ENCODE results near the gene OARD1.
"Not testable (repeated sequence)": the region's sequence is repeated elsewhere in the genome, so short reads cannot be mapped to it uniquely, and the experiment has no call there.

Gene OARD1, protein sequence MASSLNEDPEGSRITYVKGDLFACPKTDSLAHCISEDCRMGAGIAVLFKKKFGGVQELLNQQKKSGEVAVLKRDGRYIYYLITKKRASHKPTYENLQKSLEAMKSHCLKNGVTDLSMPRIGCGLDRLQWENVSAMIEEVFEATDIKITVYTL

DNA sequence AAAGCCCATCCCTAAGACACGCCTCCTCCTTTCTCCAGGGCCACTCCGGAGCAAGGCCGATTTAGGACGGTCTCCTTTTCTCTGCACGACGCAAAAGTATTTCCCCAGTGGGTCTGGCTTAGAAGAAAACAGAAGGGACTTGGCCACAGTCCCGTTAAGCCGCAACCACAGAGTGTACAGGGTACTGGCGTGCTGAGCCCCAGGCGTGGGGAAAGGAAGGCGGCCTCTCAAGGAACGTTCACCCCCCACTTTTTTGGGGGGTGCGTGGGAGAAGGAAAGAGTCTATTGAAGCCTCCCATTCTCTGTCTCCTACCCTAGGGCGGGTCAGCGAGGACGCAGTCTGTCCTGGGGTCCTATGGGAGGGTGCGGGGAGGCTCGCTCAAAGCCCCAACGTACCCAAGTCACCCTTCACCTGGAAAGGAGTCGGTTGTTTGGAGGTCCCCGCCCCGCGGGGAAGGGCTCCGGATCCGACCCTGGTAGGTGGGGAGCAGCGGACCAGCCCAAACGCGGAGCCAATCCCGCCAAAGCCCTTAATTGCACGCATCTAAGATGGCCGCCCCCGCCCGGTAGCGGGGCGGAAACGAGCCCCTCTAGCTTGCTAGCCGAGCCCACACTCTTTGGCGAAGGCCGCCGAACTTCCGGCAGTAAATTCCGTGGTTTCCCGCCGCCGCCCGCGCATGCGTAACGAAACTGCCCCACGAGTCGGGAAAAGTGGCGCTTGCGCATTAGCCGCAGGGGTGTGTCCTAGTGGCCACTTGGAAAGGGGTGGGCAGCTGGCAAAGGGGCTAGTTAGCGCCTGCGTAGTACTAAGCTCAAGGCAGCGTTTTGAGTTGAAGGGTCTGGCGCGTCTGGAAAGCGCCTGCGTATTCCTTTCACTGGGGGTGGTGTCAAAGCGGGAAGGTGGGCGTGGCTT is at the start of gene OARD1:
Gene OARD1 (minus strand): TSS at position 434 of the 913 bp plus-strand sequence. CDS start 722 bp downstream, outside the sequence.
- DNase-seq (ENCODE audit: low read depth): peak; percentile 100

DNA sequence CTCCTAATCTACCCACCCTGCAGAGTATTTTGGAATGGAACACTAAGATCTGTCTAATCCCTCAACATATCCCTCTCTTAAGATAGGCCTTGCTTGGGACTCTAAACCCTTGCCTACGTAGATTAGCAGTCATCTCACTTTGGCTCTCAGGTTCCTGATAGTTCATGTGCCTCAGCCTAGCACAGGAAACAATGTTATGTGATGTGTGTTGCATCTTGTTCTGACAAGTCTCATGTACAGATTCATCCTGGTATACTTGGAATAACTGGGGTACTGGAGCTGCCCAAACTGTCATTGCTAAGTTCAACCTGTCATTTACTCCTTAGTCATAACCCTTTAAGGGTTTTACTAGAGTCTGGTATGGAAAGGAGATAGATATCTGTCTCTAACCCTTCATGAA is 47.9 kb upstream of the OARD1 start:
- DNase-seq (ENCODE audit: low read depth): no peak

DNA sequence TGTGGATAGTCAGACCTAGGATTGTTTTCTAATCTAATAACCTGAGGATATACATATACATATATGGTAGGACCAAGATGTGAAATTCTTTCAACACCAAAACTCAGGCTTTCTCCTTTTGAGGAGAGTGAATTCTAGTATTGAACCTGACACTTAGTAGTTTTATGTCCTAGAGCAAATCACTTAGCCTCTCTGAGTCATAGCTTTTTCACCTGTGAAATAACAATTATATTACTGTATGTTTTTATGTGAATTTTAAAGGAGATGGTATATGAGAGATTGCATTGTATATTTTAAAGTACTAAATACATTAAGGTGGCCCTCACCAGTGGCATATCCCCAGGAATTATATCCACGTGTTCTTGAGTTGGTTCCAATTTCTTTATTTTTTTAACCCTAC is 47.4 kb upstream of the OARD1 start:
- DNase-seq (ENCODE audit: low read depth): no peak

DNA sequence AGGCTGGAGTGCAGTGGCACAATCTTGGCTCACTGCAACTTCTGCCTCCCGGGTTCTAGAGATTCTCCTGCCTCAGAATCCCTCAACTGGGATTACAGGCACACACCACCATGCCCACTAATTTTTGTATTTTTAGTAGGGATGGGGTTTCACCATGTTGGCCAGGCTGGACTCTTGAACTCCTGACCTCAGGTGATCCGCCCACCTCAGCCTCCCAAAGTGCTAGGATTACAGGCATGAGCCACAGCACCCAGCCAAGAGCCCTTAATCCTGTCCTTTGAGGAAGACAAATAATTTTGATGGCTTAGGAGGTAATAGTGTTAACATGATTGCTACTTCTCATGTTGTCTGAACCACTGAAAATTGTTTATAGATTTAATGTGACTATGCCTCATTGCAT is 42.9 kb upstream of the OARD1 start:
- DNase-seq (ENCODE audit: low read depth): not testable (repeated sequence)

GRCh38 chr6:41111017-41111416 is 38.9 kb upstream of the OARD1 start:
- no peak for DNase-seq (ENCODE audit: low read depth)

DNA sequence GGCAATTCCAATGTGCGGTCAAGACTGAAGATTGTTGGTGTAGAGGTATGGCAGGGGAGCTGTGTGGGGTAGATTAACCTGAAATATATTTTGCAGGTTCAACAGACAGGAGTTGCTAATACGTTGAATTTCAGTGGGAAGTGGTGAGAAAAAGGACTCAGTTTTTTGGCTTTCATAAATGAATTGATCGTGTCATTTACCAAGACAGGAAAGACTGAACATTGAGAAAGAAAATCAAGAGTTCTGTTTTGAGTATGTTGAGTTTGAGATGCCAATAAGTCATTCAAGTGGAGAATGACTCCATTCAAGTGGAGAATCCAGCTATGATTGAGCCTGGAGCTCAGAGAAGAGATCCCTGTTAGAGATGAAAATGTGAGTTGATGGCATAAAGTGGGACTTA is 31.7 kb upstream of the OARD1 start:
- DNase-seq (ENCODE audit: low read depth): no peak

DNA sequence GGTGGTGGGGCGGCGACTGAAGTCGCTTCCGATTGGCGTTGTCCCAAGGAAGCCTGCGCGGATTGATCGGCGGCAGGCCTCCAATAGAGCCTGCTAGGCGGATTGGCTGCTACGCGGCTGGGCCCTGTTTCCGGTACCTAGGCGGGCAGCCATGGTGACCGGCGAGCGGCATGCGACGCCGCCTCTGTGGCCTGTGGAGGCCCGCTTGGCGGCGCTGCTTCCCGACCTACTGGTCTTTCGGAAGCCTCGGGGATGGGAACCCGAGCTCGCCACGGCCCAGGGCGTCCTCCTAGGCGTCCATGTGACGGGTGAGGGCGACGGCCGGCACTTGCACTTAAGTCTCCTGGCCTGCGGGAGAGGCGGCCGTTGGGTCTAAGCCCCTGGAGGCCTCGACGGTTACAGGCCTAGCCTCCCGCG is 28.7 kb upstream of the OARD1 start:
- DNase-seq (ENCODE audit: low read depth): no peak

GRCh38 chr6:41098366-41098765 is 26.2 kb upstream of the OARD1 start:
- no peak for DNase-seq (ENCODE audit: low read depth)

- no peak for DNase-seq (ENCODE audit: low read depth)
Measured at GRCh38 chr6:41097467-41098090, 25.4 kb upstream of the OARD1 start.

DNA sequence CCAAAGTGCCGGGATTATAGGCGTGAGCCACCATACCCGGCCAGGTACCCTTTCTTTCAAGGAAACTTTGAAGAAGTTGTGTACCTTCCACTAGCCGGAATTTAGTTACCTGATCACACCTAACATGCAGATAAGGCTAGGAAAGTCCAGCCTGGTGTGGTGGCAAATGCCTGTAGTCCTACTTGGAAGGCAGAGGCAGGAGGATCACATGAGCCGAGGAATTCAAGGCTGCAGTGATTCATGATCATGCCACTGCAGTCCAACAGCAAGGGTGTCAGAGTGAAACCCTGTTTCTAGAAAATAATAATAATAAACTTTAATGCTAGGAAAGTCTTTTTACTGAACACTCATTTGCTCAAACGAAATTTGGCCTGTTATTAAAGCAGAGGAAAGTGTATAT is 21.6 kb upstream of the OARD1 start:
- DNase-seq (ENCODE audit: low read depth): no peak

DNA sequence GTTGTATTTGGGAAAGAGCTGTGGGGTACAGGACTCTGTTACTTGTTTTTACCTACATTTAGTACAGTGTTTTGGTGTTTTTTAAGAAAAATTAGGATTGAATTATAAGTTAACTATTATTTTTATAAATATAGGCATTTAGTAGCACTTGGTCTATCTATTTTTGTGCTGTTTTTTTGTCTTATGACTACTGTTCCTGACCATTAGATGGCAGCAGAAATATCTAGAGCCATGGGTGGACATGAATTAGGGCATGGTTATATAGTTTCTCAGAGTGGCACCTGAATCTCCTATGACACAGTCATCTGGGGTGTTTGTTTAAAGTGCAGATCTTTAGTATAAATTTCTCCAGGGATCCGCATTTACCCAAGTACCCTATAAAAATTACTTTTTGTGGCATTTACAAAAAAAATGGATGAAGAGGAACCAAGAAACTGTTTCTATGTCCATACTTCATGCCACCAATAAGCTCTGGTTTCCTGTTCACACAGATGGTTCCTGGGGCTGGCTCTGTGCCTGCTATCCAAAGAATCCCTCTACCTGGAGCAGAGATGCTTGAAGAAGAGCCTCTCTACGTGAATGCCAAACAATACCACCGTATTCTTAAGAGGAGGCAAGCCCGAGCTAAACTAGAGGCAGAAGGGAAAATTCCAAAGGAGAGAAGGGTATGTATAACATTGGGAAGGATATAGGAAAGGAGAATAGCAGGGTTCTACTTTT is 20.4 kb upstream of the OARD1 start:
- no peak for DNase-seq (ENCODE audit: low read depth)

DNA sequence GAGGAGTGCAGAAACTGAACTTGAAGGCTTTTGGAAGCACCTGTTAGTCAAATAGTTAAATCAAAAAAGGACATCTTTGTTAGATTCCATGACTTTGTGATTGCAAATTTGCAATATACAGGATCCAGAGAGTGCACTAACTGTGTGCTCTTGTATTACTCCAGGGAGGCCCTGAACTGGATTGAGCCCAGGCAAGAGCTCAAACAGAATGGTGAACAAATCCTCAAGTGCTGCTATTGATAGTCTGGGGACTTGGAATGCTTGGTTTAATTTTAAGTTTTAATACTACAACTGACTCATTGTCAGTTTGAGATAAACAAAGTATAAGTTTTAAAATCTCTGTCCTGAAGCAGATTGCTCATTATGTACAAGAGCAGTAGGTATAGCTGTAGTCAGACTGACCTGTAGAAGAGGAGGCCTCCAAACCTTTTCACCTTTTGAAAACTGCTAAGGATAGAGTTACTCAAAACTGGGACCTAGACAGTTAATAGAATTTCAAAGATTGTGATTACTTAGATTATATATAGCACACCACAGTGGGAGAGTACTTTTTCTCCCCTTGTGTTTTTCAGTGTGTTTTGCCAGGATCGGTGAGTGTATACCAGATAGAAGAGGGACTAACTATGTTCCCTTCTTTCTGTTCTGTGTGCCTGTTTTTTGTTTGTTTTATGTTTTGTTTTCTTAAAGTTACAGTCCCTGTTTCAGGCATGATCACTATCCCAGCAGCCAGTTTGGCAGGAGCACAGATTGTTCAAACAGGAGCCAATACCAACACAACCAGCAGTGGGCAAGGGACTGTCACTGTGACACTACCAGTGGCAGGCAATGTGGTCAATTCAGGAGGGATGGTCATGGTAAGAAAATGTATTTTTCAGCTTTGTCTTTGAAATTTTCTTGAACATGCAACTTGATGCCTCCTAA is 18.9 kb upstream of the OARD1 start:
- DNase-seq (ENCODE audit: low read depth): no peak

GRCh38 chr6:41088451-41088850 is 16.3 kb upstream of the OARD1 start:
- DNase-seq (ENCODE audit: low read depth): no peak

GRCh38 chr6:41085182-41085581 is 13.0 kb upstream of the OARD1 start:
- DNase-seq (ENCODE audit: low read depth): no peak

DNA sequence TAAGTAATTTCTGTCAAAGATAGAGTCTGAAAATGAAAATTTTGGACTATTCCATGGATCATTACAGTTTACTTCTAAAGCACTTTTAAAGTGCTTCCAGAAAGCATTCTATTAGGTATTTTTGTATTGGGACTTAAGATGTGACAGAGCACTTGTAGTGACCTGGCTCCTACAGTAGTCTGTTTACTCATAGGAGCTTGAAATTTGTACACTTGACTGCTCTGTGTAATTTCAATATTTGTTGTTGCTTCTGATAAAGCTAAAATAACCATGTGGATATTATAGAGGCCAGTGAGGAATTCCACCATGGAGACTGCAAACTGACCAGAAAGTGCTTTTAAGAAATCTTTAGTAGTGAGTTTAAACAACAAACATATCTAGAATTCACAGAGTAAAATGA is 10.9 kb upstream of the OARD1 start:
- DNase-seq (ENCODE audit: low read depth): no peak

DNA sequence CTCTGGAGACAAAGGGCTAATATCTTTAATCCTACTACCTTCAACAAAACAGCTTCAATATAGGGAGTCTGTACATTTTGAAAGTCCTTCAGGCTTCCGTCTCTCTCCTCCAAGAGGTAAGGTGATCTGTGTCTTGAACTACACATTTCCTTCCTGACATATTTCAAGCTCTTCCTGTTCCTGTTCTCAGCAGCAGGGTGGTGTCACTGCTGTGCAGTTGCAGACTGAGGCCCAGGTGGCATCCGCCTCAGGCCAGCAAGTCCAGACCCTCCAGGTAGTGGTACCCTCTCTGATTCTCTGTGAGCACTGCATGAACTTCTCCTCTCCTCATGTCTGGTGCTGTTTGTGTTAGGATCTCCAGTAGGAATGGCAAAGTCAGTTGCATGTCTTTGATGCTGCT is 8.5 kb upstream of the OARD1 start:
- DNase-seq (ENCODE audit: low read depth): no peak

- DNase-seq (ENCODE audit: low read depth): no peak
Measured at GRCh38 chr6:41079080-41079479, 6.9 kb upstream of the OARD1 start.

DNA sequence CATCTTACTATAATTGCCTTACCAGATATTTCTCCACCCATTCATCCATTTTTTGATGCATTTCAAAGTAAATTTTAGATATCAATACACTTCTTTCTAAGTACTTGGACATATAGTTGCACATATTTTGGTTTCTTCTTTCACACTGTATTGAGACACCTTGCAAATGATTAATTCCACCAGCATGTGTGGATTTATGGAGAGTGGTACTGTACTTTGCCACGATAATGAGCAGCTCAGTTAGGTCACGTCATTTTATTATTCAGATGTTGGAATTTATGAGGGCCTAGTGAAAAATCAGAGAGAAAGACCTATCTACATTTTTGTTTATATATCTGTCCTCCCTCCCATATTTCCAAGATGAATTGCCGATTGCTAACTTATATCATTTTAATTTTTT is 5.9 kb upstream of the OARD1 start:
- DNase-seq (ENCODE audit: low read depth): no peak

GRCh38 chr6:41077536-41077935 is 5.4 kb upstream of the OARD1 start:
- DNase-seq (ENCODE audit: low read depth): no peak

GRCh38 chr6:41075651-41076626 is 3.8 kb upstream of the OARD1 start:
- DNase-seq (ENCODE audit: low read depth): no peak
